Naive B cell (primary cell): ENCODE measurements around the gene TMEM151B. TPM values are rescaled to one million over a fixed set of nuclear protein-coding genes. Genes with fewer than 3 reads are reported as not detected.
A peak's percentile ranks its signal among the peaks of the same experiment; 100 is the strongest.

Experiments
- ATAC-seq, 2 donors: fragments of 150-1000 bp; cut with Tn5 transposase; 2 replicates each; pipeline ENCODE4 v1.10.0; 2021; ENCODE audit warnings: low read depth in 2 of 2, mild to moderate bottlenecking in 2 of 2, moderate library complexity in 2 of 2
- DNase-seq: peaks from one replicate; pipeline ENCODE4 v3.0.0; 2022
- H3K27ac Mint-ChIP-seq, 6 donors: one replicate each; pipeline ENCODE4 v1.8.0; 2020 to 2022; ENCODE audit warnings: mild to moderate bottlenecking in 6 of 6, mixed read lengths in 6 of 6, moderate library complexity in 5 of 6, inconsistent platforms in 2 of 6
- H3K27me3 Mint-ChIP-seq, 3 donors: one replicate each; pipeline ENCODE4 v1.8.0; 2021 to 2022; ENCODE audit warnings: mixed read lengths in 3 of 3, mild to moderate bottlenecking in 1 of 3
- H3K36me3 Mint-ChIP-seq, 2 donors: one replicate each; pipeline ENCODE4 v1.8.0; 2020 to 2022; ENCODE audit warnings: mixed read lengths in 2 of 2, inconsistent platforms in 1 of 2, mild to moderate bottlenecking in 1 of 2
- H3K4me1 Mint-ChIP-seq, 3 donors: one replicate each; pipeline ENCODE4 v1.8.0; 2020 to 2022; ENCODE audit warnings: mixed read lengths in 3 of 3, inconsistent platforms in 1 of 3, mild to moderate bottlenecking in 1 of 3, moderate library complexity in 1 of 3
- H3K4me3 Mint-ChIP-seq, 8 donors: one replicate each; pipeline ENCODE4 v1.8.0; 2020 to 2022; ENCODE audit warnings: mild to moderate bottlenecking in 8 of 8, mixed read lengths in 8 of 8, moderate library complexity in 8 of 8, inconsistent platforms in 2 of 8
- H3K9me3 Mint-ChIP-seq, 7 donors: one replicate each; pipeline ENCODE4 v1.8.0; 2020 to 2022; ENCODE audit warnings: mixed read lengths in 7 of 7, mild to moderate bottlenecking in 5 of 7, inconsistent platforms in 2 of 7, moderate library complexity in 1 of 7
- polyA plus RNA-seq, 6 donors: library from polyadenylated mRNA; unstranded; fragments of 300-500 nt; fragmentation: Illumina TruSeq; gene quantifications; one replicate each; pipeline ENCODE4 v1.2.3, GENCODE V29; 2021; ENCODE audit warnings: low read depth in 6 of 6

The TMEM151B gene
- polyA plus RNA-seq, 6 donors from 2014 or later = not detected

DNA sequence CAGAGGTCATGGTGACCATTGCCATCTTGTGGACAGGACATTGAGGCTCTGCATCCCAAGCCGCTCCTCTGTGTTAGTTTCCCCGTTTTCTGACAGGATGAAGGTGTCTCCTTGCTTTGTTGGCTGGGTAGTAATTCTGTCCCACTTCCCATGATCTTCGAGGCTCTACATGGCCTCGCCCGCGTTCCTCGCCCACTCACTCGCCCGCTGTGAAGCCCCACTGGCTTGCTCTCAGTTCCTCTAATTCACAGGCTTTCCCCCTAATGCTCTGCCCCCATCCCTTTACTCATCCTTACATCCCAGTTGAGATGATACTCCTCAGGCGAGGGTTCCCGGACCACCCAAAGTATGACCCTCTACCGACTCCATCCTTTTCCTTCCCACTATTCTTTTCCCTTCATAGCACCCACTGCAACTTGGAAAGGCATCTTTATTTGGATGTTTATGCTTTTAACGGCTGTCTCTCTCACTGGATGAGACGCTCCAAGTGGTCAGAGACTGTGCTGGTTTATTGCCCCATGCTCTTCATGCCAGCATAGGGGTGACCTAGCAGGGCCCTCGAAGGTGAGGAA lies 12.4 kb upstream of the TMEM151B start:
- Mint-ChIP-seq H3K4me1 (peaks cover 74 to 89% (median 89%) of the 10 kb centered on the region in 3 donors), H3K27me3 (no peaks in the 10 kb centered on the region), H3K36me3 (peaks cover 14 to 44% of the 10 kb centered on the region in 2 donors), H3K27ac (peak overlapping the region; percentile 81 to 100 (median 98)), H3K9me3 (peaks cover 0 to 2% (median 0%) of the 10 kb centered on the region in 7 donors), H3K4me3 (peak overlapping the region; percentile 79 to 97 (median 93))
- ATAC-seq (peak; percentile 50 to 61), DNase-seq (peak; percentile 78)

DNA sequence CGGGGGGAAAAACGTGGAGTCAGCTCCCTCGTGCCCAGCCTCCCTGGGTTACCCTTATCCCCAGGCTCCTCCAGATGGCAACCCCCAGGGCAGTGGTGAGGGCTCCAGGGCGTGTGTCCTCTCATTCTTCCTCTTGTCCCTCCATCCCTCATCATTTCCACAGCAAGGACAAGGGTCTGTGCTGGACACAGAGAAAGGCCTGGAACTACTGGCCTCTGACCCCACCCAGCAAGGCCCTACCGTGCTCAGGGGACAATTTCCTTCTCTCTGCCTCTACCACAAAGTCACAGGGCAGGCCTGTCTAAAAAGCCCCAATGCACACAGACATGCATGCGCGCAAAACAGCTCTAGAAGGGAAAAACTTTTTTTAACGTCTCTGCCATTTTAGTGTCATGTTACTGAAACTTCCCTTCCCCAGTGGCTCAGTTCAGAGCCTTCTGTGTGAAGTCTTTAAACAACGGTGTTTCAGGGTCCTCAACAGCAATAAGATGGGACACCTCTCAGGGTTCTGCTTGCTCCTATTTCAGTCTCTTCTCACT lies 11.9 kb upstream of the TMEM151B start:
- peak in 1 of 2 donors; percentile 20 for ATAC-seq
- Mint-ChIP-seq H3K4me1 (peaks cover 74 to 89% (median 89%) of the 10 kb centered on the region in 3 donors), H3K36me3 (peaks cover 8 to 39% of the 10 kb centered on the region in 2 donors), H3K27me3 (no peaks in the 10 kb centered on the region), H3K9me3 (peaks cover 0 to 2% (median 0%) of the 10 kb centered on the region in 7 donors), H3K4me3 (peak overlapping the region; percentile 79 to 96 (median 90)), H3K27ac (peak overlapping the region; percentile 81 to 100 (median 98))
- peak; percentile 67 for DNase-seq

DNA sequence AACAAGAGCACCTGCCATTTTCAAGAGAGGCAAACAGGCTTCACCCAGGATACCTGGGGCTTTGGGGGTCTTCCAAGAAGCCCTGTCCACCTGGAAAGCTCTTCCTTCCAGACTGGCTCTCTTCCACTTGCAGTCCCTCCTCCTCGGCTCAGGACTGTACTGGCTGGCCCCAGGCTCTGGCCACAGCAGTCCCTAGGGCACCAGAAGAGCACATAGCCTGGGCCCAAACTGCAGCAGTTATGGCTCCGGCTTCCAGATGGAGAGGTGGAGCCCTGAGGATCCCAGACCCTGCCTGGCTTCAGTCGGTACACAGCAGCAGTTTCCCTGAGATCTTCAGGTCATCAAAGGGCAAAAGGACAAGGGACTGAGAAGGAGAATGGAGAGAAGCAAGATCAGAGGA lies 11.3 kb upstream of the TMEM151B start:
- Mint-ChIP-seq H3K27me3 (no peaks in the 10 kb centered on the region), H3K4me3 (peak overlapping the region; percentile 78 to 96 (median 85)), H3K27ac (peak overlapping the region; percentile 81 to 100 (median 98)), H3K9me3 (peaks cover 0 to 2% (median 0%) of the 10 kb centered on the region in 7 donors), H3K4me1 (peaks cover 73 to 90% (median 89%) of the 10 kb centered on the region in 3 donors), H3K36me3 (peaks cover 4 to 34% of the 10 kb centered on the region in 2 donors)
- DNase-seq (no peak), ATAC-seq (no peak)

DNA sequence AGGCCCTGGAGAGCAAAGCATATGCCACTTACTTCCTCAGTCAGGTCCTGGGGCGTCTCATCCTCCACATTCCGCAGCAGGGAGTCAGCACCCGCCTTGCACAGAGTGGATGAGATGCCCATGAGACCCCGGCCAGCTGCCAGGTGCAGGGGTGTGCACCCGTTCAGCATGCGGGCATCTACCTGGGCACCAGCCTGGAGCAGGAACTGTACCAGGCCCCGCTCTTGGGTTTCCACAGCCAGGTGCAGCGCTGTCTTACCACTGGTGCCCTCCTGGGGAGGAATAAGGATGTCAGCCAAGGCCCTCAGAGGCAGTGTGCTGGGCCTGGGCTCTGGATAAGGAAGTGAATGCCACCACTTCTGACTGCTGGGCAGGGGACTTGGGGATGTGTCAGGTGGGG lies 10.2 kb upstream of the TMEM151B start:
- Mint-ChIP-seq H3K9me3 (peaks cover 0 to 2% (median 0%) of the 10 kb centered on the region in 7 donors), H3K4me1 (peaks cover 73 to 89% (median 88%) of the 10 kb centered on the region in 3 donors), H3K27ac (peak overlapping the region; percentile 92 to 100 (median 98)), H3K36me3 (peaks cover 4 to 33% of the 10 kb centered on the region in 2 donors), H3K4me3 (peak overlapping the region in 7 of 8 donors; percentile 45 to 100 (median 83)), H3K27me3 (no peaks in the 10 kb centered on the region)
- no peak for DNase-seq
- ATAC-seq = no peak

DNA sequence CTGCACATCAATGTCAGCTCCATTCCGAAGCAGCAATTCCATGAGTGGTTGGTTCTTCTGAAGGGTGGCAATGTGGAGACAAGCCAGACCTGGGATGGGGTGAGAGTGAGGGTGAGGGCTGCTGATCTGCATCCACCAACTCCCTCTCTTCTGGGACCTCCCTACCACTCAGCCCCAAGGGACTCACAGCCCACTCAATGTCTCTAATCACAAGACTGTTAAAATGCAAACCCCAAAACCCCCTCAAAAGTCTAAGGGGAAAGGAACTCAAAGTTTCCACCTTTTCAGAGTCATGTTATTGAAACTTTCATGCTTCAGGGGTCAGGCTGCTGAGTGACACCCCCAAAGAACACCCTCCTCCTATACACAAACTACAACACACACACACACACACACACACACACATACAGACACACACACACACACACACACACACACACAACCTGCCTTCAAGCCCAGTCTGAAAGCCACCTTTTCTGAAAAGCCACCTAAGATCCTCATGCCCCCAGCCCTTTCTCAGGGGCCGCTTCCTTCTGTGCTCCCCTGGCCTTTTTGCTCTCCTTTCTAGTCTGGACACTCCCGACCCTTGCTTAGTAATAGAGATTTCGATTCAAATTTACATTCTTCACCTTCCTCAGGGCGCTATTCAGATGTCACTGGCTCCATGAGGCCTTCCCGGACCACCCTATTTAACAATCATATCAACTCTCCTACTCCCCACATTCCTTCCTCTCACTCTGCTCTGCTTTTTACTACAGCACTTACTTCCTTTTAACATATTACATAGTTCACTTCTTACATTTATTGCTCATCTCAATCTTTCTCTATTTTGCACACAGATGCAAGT lies 9.6 kb upstream of the TMEM151B start:
- ATAC-seq = no peak
- peaks cover 4 to 30% of the 10 kb centered on the region in 2 donors for H3K36me3 Mint-ChIP-seq
- no peaks in the 10 kb centered on the region for H3K27me3 Mint-ChIP-seq
- peak overlapping the region; percentile 32 to 100 (median 82) for H3K4me3 Mint-ChIP-seq
- peak; percentile 71 for DNase-seq
- peaks cover 67 to 83% (median 83%) of the 10 kb centered on the region in 3 donors for H3K4me1 Mint-ChIP-seq
- peak overlapping the region; percentile 92 to 100 (median 98) for H3K27ac Mint-ChIP-seq
- peaks cover 0 to 2% (median 0%) of the 10 kb centered on the region in 7 donors for H3K9me3 Mint-ChIP-seq

DNA sequence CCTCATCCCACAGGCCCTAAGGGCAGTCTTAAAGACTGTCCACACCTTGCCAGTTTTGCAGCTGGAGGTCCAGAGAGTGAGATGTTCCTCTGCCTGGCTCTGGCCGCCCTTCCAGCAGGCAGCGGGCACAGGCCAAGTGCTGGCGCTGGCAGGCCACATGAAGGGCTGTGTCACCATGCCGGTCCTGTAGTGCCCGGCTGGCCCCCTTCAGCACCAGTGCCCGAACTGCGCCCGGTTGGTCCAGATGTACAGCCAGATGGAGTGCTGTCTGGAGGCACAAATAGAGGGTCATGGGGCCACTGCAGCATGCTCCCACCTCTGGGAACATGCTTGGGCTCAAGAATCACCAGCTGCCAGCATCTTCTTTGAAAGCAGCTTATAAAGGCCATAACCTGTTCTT lies 8.7 kb upstream of the TMEM151B start:
- peaks cover 0 to 2% (median 0%) of the 10 kb centered on the region in 7 donors for H3K9me3 Mint-ChIP-seq
- H3K36me3 Mint-ChIP-seq = peaks cover 4 to 30% of the 10 kb centered on the region in 2 donors
- DNase-seq (no peak), ATAC-seq (no peak)
- H3K27me3 Mint-ChIP-seq = no peaks in the 10 kb centered on the region
- H3K4me1 Mint-ChIP-seq = peaks cover 63 to 83% (median 81%) of the 10 kb centered on the region in 3 donors
- peak overlapping the region; percentile 99 to 100 (median 100) for H3K27ac Mint-ChIP-seq
- H3K4me3 Mint-ChIP-seq = peak overlapping the region in 7 of 8 donors; percentile 59 to 100 (median 92)

DNA sequence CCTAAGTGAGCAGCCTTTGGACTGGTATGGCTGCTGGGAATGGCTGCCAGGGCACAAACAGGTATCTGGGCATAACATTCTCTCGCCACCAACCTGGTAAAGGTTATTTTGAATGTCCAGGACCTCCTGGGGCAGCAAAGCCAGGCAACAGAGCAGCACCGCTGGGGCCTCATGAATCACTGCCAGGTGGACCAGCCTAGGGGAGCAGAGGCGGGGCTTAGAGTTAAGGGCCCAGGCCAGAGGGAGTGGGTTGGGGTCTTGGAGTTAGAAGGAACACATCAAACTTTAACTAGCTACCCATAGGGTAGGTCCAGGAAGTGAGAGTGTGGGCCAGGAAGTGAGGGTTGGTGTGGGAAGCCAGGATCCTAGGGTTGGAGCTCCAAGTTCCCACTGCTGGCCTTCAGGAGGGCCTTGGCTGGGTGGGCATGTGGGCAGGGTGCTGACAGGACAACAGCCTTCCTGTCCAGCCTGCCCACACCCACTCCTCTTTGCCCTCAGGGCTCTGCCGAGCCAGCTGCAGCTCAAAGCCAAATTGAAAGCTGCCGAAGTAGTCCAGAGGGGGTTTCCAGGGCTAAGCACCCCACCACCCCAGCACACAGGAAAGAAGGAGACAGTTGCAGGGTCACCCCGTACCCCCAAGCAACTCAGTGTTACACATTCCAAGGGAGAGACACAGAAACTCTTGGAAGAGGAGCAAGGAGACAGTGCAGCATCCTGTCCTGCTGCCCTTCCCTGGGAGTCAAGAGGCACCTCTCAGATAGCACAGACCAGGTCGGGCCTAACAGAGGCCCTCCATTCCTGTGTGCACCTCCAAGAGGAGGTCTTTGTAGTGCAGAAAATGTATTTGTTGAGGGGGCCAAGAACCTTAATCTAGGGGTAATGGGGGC lies 7.5 kb upstream of the TMEM151B start:
- Mint-ChIP-seq H3K4me3 (peak overlapping the region; percentile 92 to 100 (median 99)), H3K9me3 (peaks cover 0 to 2% (median 0%) of the 10 kb centered on the region in 7 donors), H3K36me3 (peaks cover 4 to 30% of the 10 kb centered on the region in 2 donors), H3K4me1 (peaks cover 67 to 88% (median 84%) of the 10 kb centered on the region in 3 donors), H3K27me3 (no peaks in the 10 kb centered on the region), H3K27ac (peak overlapping the region; percentile 100)
- ATAC-seq (no peak), DNase-seq (no peak)

DNA sequence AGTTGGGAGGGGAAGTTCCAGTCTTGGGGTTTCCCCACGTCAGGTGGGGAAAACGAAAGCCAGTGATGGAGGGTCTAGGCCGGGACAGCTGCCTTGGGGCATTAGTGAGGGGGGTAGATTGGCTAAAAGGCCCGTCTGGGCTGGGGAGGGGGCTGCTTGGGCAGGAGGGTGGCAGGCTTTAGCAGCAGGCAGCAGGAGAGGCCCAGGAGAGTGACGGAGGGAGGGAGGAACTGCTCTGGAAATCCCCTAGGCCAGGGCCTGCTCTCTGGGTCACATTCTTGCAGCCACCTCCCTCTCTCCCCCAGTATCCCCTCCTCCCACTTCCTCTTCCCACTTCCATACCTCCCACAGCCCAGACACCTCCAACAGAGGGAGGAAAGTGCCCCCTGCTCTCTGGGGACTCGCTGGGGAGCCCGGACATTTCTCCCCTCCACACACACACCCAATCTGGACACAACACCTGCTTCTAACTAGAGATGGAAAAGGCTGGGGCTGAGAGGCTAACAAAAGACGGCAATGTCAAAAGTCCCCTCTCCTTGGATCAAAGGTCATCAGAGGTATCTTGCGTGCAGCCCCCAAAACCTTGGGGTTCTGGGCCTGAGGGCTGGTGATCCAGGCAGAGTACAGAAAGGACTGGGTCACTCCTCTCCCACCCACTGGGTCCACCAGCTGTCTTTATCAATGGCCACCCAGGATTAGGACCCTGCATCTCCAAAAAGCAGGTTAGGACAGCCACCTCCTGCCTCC lies 6.7 kb upstream of the TMEM151B start:
- ATAC-seq (peak; percentile 22 to 23), DNase-seq (peak; percentile 77)
- H3K27ac Mint-ChIP-seq = peak overlapping the region; percentile 100
- peaks cover 59 to 84% (median 79%) of the 10 kb centered on the region in 3 donors for H3K4me1 Mint-ChIP-seq
- peak overlapping the region; percentile 92 to 100 (median 99) for H3K4me3 Mint-ChIP-seq
- peaks cover 4 to 27% of the 10 kb centered on the region in 2 donors for H3K36me3 Mint-ChIP-seq
- H3K27me3 Mint-ChIP-seq = peaks cover 0 to 3% (median 0%) of the 10 kb centered on the region in 3 donors
- H3K9me3 Mint-ChIP-seq = peaks cover 0 to 2% (median 0%) of the 10 kb centered on the region in 7 donors

DNA sequence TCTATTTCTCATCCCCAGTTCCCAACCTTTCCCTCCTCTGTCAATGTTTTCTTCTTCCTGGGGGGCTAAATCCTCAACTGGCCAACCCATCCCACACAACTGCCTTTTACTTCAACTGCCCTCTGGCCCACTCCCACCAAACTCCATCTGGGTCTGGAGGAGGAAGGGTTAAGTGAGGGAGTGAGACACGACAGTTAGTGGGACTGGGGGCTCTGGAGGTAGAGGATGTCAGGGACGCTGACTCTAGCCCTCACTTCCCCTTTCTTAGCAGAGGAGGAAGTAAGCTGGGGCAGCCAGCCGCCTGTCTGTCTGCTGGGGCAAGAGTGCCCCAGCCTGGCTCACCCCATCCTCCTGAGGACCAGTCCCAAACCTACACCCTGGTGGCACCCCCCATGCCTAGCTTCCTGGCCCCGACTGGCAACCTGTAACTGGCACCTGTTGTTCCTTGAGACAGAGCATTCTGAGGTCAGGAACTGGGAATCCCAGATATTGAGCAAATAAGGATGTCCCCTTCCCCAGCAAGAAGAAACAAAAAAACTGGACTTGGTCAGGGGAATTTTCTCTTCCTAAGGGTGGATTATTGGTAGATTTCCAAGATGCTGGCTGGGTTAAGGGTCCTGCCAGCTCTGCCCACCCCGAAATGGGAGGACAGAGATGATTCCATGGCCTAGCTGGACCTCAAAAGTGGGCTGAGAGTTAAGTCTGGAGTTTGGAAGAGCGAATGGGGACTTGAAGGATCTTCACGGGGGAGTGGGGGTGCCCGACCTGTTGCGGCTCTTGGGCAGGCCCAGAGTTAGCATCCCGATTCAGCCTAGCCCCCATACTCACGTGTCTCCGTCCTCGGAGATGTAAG lies 5.9 kb upstream of the TMEM151B start:
- Mint-ChIP-seq H3K4me1 (peaks cover 51 to 80% (median 79%) of the 10 kb centered on the region in 3 donors), H3K36me3 (peaks cover 0 to 18% of the 10 kb centered on the region in 2 donors), H3K27ac (peak overlapping the region; percentile 100), H3K27me3 (peaks cover 0 to 8% (median 3%) of the 10 kb centered on the region in 3 donors), H3K4me3 (peak overlapping the region; percentile 92 to 100 (median 99)), H3K9me3 (peaks cover 0 to 2% (median 0%) of the 10 kb centered on the region in 7 donors)
- ATAC-seq = peak; percentile 65 to 69
- peak; percentile 88 for DNase-seq

DNA sequence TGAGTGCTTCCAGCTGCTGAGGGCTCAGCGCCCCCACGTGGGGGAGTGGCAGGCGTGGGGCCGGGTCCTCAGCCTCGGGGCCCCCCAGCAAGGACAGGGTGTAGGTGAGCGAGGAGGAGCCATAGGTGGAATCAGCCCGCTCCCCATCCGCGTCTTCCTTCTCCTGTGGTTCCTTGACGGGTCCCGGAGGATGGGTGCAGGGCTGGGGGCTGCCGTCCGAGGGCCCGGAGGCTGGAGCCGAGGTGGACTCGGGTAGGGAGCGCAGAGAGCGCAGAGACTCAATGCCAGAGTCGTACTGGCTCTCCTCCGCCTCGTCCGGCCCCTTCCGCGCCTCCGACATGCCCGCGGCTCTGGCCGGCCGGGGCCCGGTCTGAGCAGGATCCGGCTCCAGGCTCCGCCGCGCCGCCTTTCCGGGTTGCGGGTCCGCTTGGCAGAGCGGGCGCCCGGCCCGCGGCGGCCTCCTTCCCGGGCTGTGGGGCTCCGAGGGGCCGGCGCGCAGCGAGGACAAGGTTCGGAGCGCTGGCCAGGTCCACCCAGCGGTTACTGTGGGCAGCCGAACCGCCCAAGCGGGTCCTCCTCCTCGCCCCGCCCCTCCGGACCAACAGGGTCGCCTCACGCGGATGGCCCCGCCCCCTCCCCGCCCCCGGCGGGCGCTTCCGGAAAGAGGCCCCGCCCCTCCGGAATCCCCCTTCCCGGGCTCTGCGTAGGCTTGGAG lies 5.1 kb upstream of the TMEM151B start, which contains the start of gene NFKBIE:
TSS of gene NFKBIE (minus strand) at position 545 of the 715 bp plus-strand sequence. CDS start at position 340, 205 bp downstream.
- H3K4me3 Mint-ChIP-seq = peak within 1 kb of the TSS; percentile 92 to 100 (median 99)
- ATAC-seq (peak; percentile 48 to 55), DNase-seq (peak; percentile 95)
- peaks cover 53 to 83% (median 80%) of the 10 kb centered on the region in 3 donors for H3K4me1 Mint-ChIP-seq
- peak within 1 kb of the TSS; percentile 100 for H3K27ac Mint-ChIP-seq
- H3K27me3 Mint-ChIP-seq = peaks cover 5 to 13% (median 6%) of the 10 kb centered on the region in 3 donors
- peaks cover 0 to 2% (median 0%) of the 10 kb centered on the region in 7 donors for H3K9me3 Mint-ChIP-seq
- H3K36me3 Mint-ChIP-seq = peaks cover 0 to 18% of the 10 kb centered on the region in 2 donors
